ENCODE data around the gene UBN2. TPM values are rescaled to one million over a fixed set of nuclear protein-coding genes. Genes with fewer than 3 reads are reported as not detected.
"Not testable (repeated sequence)": the region's sequence is repeated elsewhere in the genome, so short reads cannot be mapped to it uniquely, and the experiment has no call there.

Gene UBN2
- total RNA-seq, 4 donors from 2014 or later = 19.9 to 33.7 (median 24.7) TPM

GRCh38 chr7:139205843-139206242 lies 25.2 kb upstream of the UBN2 start:
- H3K4me3 ChIP-seq (replicated peaks in 1 of 3) = no peak overlapping the region
- H3K36me3 ChIP-seq = no peaks in the 10 kb centered on the region
- H3K9me3 ChIP-seq = no peaks in the 10 kb centered on the region
- intact Hi-C loops (cut with DNase I) = no loop called here
- H3K27me3 ChIP-seq = no peaks in the 10 kb centered on the region
- no peak overlapping the region for H3K27ac ChIP-seq
- H3K4me1 ChIP-seq = no peaks in the 10 kb centered on the region
- no peak for DNase-seq
- TF ChIP-seq CTCF (IDR thresholded peaks at IDR 0.05) (no peak), POLR2A (IDR thresholded peaks at IDR 0.05) (no peak)

GRCh38 chr7:139212133-139212532 lies 18.9 kb upstream of the UBN2 start:
- no peaks in the 10 kb centered on the region for H3K27me3 ChIP-seq
- no peak overlapping the region for H3K27ac ChIP-seq
- no peaks in the 10 kb centered on the region for H3K4me1 ChIP-seq
- no peaks in the 10 kb centered on the region for H3K9me3 ChIP-seq
- 93 to 95% methylated on average over 2 of the region's 2 CpGs for WGBS, 2 donors
- no peak overlapping the region for H3K4me3 ChIP-seq (replicated peaks in 1 of 3)
- no peak for DNase-seq
- no peaks in the 10 kb centered on the region for H3K36me3 ChIP-seq
- intact Hi-C loops (cut with DNase I) = no loop called here
- no peak for TF ChIP-seq POLR2A (IDR thresholded peaks at IDR 0.05)

- 93 to 94% methylated on average over 6 of the region's 6 CpGs for WGBS, 2 donors
- H3K36me3 ChIP-seq = not testable (repeated sequence)
These were observed 17.5 kb upstream of the UBN2 start for GRCh38 chr7:139213489-139213888.

GRCh38 chr7:139218173-139218572 lies 12.9 kb upstream of the UBN2 start:
- no peak for TF ChIP-seq POLR2A (IDR thresholded peaks at IDR 0.05)
- H3K9me3 ChIP-seq = no peaks in the 10 kb centered on the region
- H3K36me3 ChIP-seq = no peaks in the 10 kb centered on the region
- H3K27ac ChIP-seq = no peak overlapping the region
- H3K4me3 ChIP-seq (replicated peaks in 1 of 3) = no peak overlapping the region
- H3K27me3 ChIP-seq = no peaks in the 10 kb centered on the region
- no peaks in the 10 kb centered on the region for H3K4me1 ChIP-seq
- no peak for DNase-seq
- WGBS, 2 donors = 64 to 75% methylated on average over 1 of the region's 1 CpG
- intact Hi-C loops (cut with DNase I) = no loop called here

More at GRCh38 chr7:139213489-139213888, 17.5 kb upstream of the UBN2 start:
- intact Hi-C loops (cut with DNase I); H3K9me3 ChIP-seq; H3K4me3 ChIP-seq (replicated peaks in 1 of 3); H3K27me3 ChIP-seq; DNase-seq; H3K4me1 ChIP-seq; H3K27ac ChIP-seq: not testable (repeated sequence)

- 91 to 93% methylated on average over 2 of the region's 2 CpGs for WGBS, 2 donors
- TF ChIP-seq CTCF (IDR thresholded peaks at IDR 0.05) (no peak), POLR2A (IDR thresholded peaks at IDR 0.05) (no peak)
- no peak overlapping the region for H3K4me3 ChIP-seq (replicated peaks in 1 of 3)
- no peaks in the 10 kb centered on the region for H3K36me3 ChIP-seq
- H3K9me3 ChIP-seq = no peaks in the 10 kb centered on the region
- H3K4me1 ChIP-seq = no peaks in the 10 kb centered on the region
- no peak overlapping the region for H3K27ac ChIP-seq
- no peak for DNase-seq
- H3K27me3 ChIP-seq = no peaks in the 10 kb centered on the region
- intact Hi-C loops (cut with DNase I) = no loop called here
These were observed 6.8 kb upstream of the UBN2 start for GRCh38 chr7:139224219-139224618.

GRCh38 chr7:139224836-139225235 lies 6.2 kb upstream of the UBN2 start:
- DNase-seq = peak; percentile 76 to 85
- intact Hi-C loops (cut with DNase I); H3K27me3 ChIP-seq; H3K4me1 ChIP-seq; H3K27ac ChIP-seq; H3K4me3 ChIP-seq (replicated peaks in 1 of 3); H3K9me3 ChIP-seq; H3K36me3 ChIP-seq: not testable (repeated sequence)
- WGBS, 2 donors = 41 to 43% methylated on average over 17 to 18 of the region's 18 CpGs

GRCh38 chr7:139225286-139226157 lies 5.5 kb upstream of the UBN2 start:
- H3K27ac ChIP-seq; intact Hi-C loops (cut with DNase I); H3K9me3 ChIP-seq; H3K4me3 ChIP-seq (replicated peaks in 1 of 3); H3K36me3 ChIP-seq; H3K27me3 ChIP-seq; DNase-seq; H3K4me1 ChIP-seq: not testable (repeated sequence)
- 91 to 96% methylated on average over 35 to 49 of the region's 60 CpGs for WGBS, 2 donors

- H3K27ac ChIP-seq; H3K9me3 ChIP-seq; H3K4me1 ChIP-seq; H3K27me3 ChIP-seq; H3K4me3 ChIP-seq (replicated peaks in 1 of 3); H3K36me3 ChIP-seq; intact Hi-C loops (cut with DNase I); DNase-seq: not testable (repeated sequence)
- 93 to 96% methylated on average over 15 to 18 of the region's 23 CpGs for WGBS, 2 donors
These were observed 4.9 kb upstream of the UBN2 start for GRCh38 chr7:139226158-139226515.

- H3K4me3 ChIP-seq (replicated peaks in 1 of 3); DNase-seq; H3K9me3 ChIP-seq; H3K27me3 ChIP-seq; H3K36me3 ChIP-seq; intact Hi-C loops (cut with DNase I); H3K27ac ChIP-seq; H3K4me1 ChIP-seq: not testable (repeated sequence)
- WGBS, 2 donors = 91 to 92% methylated on average over 8 of the region's 8 CpGs
These were observed 4.0 kb upstream of the UBN2 start for GRCh38 chr7:139226988-139227488.

Data from thyroid gland (tissue), 4 donors.